Measurements from ENCODE around the gene CARF.
"Not testable (repeated sequence)": the region's sequence is repeated elsewhere in the genome, so short reads cannot be mapped to it uniquely, and the experiment has no call there.

The CARF gene, protein sequence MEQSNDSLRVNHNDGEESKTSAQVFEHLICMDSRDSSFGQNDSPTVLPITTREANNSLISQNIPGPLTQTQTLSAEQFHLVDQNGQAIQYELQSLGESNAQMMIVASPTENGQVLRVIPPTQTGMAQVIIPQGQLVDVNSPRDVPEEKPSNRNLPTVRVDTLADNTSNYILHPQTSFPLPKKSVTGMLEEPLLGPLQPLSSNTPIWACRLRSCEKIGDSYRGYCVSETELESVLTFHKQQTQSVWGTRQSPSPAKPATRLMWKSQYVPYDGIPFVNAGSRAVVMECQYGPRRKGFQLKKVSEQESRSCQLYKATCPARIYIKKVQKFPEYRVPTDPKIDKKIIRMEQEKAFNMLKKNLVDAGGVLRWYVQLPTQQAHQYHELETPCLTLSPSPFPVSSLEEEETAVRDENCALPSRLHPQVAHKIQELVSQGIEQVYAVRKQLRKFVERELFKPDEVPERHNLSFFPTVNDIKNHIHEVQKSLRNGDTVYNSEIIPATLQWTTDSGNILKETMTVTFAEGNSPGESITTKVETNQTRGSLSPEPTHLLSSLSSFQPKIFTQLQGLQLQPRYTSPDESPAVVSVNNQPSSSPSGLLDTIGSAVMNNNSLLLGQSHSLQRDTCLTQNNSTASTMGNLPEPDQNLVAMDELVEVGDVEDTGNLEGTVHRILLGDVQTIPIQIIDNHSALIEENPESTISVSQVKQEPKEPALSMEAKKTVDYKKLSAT

DNA sequence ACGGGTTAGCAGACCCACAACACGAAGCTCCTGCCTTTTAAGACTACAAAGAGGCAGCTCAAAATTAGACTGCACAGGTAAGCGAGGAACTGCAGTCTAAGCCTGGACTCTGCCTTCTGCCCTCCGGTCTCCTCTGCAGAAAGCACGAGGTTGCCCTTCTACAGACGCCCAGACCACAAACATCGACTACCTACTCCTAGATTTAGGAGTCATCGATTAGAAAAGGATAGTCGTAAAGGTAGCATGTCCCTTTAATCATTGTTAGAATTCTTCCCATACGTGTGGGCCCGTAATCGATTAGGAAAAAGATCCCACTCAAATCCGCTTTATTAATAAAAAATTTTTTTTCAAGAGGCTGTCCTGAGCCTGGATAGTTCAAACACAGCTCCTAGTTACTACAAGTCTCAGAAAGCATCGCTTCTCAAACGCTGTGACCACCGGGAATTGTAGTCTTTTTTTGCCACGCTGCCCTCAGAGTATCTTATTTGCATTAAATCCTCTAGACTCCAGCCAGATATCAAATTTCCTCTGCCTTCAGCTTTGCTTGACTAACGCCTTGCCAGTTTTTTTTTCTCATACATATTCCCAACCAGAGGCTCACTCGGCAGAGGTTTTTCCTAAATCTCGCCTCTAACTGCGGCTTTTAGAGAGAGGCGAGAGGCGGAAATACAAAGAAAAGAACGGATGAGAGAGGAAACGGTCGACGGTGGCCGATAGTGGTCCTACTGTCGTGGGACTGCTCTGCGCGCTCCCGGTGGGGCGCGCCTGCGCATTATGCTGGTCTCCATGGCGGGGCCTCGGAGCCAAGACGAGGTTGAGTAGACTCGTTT, at the start of gene CARF, which contains the start of gene WDR12:
Gene CARF, plus strand, starts transcription at position 764 of the 830 bp plus-strand sequence. CDS start 29,628 bp downstream, outside the sequence.
Gene WDR12, minus strand, starts transcription at position 162 of the 830 bp plus-strand sequence. CDS start 197 bp downstream, outside the sequence.
- DNase-seq (ENCODE audit: low spot score in 2 of 2) (peak; percentile 81), ATAC-seq (ENCODE audit: low read depth) (peak; percentile 82)
- no peaks in the 10 kb centered on the region for H3K27me3 Mint-ChIP-seq
- peak within 1 kb of the TSS; percentile 99 for H3K4me3 Mint-ChIP-seq
- H3K4me1 Mint-ChIP-seq, result peaks cover 8% of the 10 kb centered on the region
- peak within 1 kb of the TSS; percentile 94 for H3K27ac Mint-ChIP-seq
- H3K36me3 Mint-ChIP-seq, result peaks cover 2% of the 10 kb centered on the region
- no peaks in the 10 kb centered on the region for H3K9me3 Mint-ChIP-seq

DNA sequence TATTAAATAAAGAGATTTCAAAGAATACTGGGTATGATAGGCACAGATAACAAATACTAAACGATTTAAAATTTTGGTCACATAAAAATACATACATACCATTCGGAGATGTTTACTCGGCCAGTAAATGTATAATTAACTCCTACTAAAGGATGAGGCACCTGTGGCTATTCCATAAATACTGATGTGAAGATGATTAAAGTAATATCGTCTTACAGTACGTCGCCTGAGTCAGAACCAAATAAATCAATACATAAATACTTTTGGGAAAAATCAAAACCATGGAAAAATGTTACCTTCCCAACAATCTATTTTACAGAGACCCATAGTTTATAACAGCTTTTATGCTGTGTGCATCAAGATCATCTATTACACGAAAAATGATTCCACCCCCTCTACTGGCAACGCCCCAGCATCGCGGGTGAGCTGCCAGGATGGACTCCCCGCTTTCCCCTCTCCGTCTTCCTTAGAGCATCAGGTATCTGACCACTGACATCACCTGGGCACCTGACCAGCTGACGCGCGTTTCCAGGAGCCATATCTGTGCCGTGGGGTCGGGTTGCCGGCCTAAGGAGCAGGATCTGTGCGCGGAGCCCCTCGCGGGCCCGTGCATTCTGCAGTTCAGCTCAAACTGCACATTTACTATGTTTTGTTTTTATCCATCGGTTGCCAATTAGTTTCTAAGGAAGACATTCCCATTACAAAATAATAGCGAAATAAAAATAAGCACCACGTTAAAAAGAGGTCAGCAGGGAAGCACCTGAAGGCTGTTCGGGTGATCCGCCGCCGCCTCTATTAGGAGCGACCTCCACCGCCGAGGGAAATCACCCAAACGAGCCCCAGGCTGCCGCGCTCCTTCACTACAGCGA, 41.4 kb upstream of the CARF start:
- Mint-ChIP-seq H3K4me1 (peaks cover 5% of the 10 kb centered on the region), H3K27me3 (no peaks in the 10 kb centered on the region), H3K4me3 (peak overlapping the region; percentile 88), H3K9me3 (no peaks in the 10 kb centered on the region), H3K36me3 (no peaks in the 10 kb centered on the region), H3K27ac (peak overlapping the region; percentile 73)
- DNase-seq (ENCODE audit: low spot score in 2 of 2) (peak; percentile 52 to 56), ATAC-seq (ENCODE audit: low read depth) (peak; percentile 85)

DNA sequence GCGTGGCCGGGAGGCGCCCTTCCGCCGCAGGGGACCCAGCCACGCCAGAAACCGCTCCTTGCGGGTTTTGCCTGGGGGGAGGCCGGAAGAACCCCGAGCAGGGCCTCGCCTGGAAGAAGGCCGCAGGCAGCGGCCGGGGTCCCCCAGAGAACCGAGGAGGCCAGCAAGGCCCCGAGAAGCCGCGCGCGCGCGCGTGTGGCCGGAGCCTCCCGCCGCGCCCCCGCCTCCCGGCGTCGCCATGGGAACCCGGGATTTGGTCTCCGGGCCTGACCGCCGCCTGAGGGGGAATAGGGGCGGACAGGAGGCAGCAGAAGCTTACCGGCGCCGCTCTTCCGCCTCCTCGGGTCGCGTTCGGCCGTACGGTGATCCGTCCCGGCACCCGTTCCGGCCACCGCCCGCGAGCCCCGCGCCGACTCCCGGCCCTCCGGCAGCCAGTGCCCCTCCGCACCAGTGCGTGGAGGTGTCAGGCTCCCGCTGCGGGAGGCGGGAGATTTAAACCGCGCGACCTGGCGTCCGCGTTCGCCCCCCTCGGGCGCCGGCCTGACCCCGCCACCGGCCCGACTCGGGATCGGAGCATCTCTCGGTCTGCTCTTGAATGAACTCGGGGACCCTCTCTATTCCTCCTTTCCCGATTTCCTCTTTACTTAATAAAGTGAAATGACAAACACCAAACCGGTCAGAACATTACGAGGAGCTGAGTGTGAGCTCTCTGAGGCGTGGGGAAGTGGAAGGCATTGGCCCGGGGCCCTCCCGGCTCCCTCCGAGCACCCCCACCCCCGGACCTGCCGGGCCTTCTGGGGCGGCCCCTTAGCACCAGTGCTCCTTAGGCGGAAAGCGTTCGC, 40.6 kb upstream of the CARF start, which contains the start of gene ICA1L:
Gene ICA1L, minus strand, starts transcription at position 467 of the 842 bp plus-strand sequence. CDS start 42,757 bp downstream, outside the sequence.
- H3K4me3 Mint-ChIP-seq, result peak within 1 kb of the TSS; percentile 88
- no peaks in the 10 kb centered on the region for H3K36me3 Mint-ChIP-seq
- H3K27me3 Mint-ChIP-seq, result no peaks in the 10 kb centered on the region
- DNase-seq (ENCODE audit: low spot score in 2 of 2) (peak; percentile 40 to 53), ATAC-seq (ENCODE audit: low read depth) (peak; percentile 43)
- H3K9me3 Mint-ChIP-seq, result no peaks in the 10 kb centered on the region
- peak within 1 kb of the TSS; percentile 81 for H3K27ac Mint-ChIP-seq
- H3K4me1 Mint-ChIP-seq, result peaks cover 5% of the 10 kb centered on the region

DNA sequence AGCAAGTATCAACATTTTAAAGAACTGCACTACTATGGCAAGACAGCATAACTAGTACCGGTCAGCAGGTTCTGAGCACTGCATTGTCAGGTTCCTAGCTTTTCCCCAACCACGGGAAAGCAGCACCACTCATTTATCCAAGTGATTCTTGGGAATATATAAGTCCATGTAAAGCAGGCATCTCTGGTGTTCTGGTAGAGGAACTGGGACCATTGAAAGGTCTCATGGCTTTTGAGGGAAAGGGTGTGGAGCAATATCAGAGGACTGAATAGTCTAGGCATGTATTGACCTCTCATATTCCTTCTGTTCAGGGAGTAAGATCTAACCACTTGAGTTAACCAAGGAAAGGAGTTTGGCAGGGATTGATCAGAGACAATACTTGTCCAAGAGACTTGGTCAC, 34.4 kb upstream of the CARF start:
- Mint-ChIP-seq H3K9me3 (no peaks in the 10 kb centered on the region), H3K27me3 (no peaks in the 10 kb centered on the region), H3K27ac (no peak overlapping the region), H3K36me3 (peaks cover 4% of the 10 kb centered on the region), H3K4me1 (peaks cover 2% of the 10 kb centered on the region), H3K4me3 (no peak overlapping the region)
- ATAC-seq (ENCODE audit: low read depth), result no peak
- no peak for DNase-seq (ENCODE audit: low spot score in 2 of 2)

DNA sequence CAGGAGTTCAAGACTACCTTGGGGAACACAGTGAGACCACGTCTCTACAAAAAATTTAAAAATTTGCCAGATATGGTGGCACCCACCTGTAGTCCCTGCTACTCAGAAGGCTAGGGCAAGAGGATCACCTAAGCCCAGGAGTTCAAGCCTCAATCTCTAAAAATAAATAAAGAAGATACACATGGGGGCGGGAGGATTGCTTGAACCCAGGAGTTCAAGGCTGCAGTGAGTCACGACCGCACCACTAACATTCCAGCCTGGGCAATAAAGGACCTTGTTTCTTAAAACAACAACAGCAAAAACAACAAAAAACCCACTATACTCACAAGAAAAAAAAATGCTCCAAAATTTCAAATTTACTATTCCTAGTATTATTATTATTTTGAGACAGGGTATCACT, 30.5 kb upstream of the CARF start:
- Mint-ChIP-seq H3K9me3 (no peaks in the 10 kb centered on the region), H3K36me3 (peaks cover 15% of the 10 kb centered on the region), H3K27ac (no peak overlapping the region), H3K4me1 (no peaks in the 10 kb centered on the region), H3K27me3 (no peaks in the 10 kb centered on the region), H3K4me3 (no peak overlapping the region)
- no peak for DNase-seq (ENCODE audit: low spot score in 2 of 2)
- no peak for ATAC-seq (ENCODE audit: low read depth)

DNA sequence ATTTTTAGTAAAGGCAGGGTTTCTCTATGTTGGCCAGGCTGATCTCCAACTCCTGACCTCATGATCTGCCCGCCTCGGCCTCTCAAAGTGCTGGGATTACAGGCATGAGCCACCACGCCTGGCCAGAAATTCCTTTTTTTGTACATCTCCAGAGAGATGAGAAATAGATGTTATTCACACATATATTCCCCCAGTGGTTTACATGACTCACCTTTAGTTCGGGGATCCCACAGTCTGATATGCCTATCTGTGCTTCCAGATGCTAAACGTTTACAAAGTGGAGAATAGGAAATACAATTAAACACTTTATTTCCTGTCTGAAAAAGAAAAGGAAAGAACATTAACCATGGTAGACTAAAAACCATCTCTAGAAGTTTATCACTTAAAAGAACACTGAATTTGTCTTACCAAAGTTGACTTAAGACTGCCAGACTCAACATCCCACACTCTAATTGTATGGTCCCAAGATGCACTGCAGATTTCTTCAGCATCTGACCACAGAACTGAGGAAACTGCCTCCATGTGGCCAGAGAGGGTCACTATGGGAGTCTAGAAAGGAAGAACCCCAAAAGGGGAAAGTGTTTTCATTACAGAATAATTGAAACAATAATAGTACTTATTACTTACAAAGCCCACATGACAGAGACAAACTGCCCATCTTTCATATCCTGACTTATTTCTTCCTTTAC, 27.9 kb upstream of the CARF start:
- Mint-ChIP-seq H3K9me3 (no peaks in the 10 kb centered on the region), H3K4me1 (no peaks in the 10 kb centered on the region), H3K27ac (no peak overlapping the region), H3K36me3 (peaks cover 20% of the 10 kb centered on the region), H3K27me3 (no peaks in the 10 kb centered on the region), H3K4me3 (no peak overlapping the region)
- ATAC-seq (ENCODE audit: low read depth) (no peak), DNase-seq (ENCODE audit: low spot score in 2 of 2) (no peak)

DNA sequence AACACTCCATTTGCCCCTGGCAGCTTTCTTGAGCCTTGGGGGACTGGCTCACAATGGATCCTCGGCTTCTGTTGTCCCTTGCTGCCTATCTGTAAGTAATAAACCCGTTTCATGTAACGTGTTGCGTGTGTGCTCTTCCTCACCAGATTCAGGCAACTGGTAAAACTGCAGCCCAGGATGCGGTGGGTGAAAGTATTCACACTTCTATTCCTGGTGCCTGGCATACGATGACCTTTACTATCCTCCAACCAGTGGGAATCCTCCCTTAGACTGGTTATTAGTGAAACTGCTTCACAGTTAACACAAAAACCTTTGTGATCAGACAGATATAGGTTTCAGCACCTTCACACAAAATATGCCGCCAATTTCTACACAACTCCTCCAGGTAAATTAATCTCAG, 26.9 kb upstream of the CARF start:
- Mint-ChIP-seq H3K4me1 (no peaks in the 10 kb centered on the region), H3K4me3 (no peak overlapping the region), H3K36me3 (peaks cover 21% of the 10 kb centered on the region), H3K27ac (no peak overlapping the region), H3K9me3 (no peaks in the 10 kb centered on the region), H3K27me3 (no peaks in the 10 kb centered on the region)
- ATAC-seq (ENCODE audit: low read depth), result no peak
- DNase-seq (ENCODE audit: low spot score in 2 of 2), result no peak

DNA sequence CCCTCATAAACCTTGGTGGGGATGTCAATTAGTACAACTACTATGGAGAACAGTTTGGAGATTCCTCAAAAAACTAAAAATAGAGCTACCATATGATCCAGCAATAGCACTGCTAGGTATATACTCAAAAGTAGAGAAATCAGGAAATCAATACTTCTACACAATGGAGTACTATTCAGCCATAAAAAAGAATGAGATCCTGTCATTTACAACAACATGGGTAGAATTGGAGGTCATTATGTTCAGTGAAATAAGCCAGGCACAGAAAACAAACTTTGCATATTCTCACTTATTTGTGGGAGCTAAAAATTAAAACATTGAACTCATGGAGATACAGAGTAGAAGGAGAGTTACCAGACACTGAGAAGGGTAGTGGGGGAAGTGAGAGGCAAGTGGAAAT, 6.6 kb upstream of the CARF start:
- DNase-seq (ENCODE audit: low spot score in 2 of 2); H3K4me1 Mint-ChIP-seq; H3K27ac Mint-ChIP-seq; H3K27me3 Mint-ChIP-seq; ATAC-seq (ENCODE audit: low read depth); H3K9me3 Mint-ChIP-seq; H3K4me3 Mint-ChIP-seq: not testable (repeated sequence)
- peaks cover 22% of the 10 kb centered on the region for H3K36me3 Mint-ChIP-seq

DNA sequence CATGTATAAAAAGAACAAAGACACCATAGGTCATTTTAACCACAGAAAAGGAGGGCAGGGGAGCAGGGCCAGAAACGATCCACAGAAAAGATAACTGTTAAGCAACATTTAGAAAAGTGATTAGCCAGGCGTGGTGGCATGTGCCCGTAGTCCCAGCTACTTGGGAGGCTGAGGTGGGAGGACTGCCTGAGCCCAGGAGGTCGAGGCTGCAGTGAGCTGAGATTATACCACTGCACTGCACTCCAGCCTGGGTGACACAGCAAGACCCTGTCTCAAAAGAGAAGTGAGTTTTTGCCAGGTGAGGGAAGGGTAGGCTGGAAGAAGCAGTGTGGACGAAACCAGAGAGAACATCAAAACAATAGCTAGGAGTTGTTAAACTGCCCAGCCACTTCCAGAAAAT, 3.9 kb upstream of the CARF start:
- no peak overlapping the region for H3K27ac Mint-ChIP-seq
- H3K27me3 Mint-ChIP-seq, result no peaks in the 10 kb centered on the region
- H3K36me3 Mint-ChIP-seq, result peaks cover 19% of the 10 kb centered on the region
- H3K4me3 Mint-ChIP-seq, result no peak overlapping the region
- DNase-seq (ENCODE audit: low spot score in 2 of 2) (no peak), ATAC-seq (ENCODE audit: low read depth) (no peak)
- H3K4me1 Mint-ChIP-seq, result peaks cover 10% of the 10 kb centered on the region
- peaks cover 5% of the 10 kb centered on the region for H3K9me3 Mint-ChIP-seq

DNA sequence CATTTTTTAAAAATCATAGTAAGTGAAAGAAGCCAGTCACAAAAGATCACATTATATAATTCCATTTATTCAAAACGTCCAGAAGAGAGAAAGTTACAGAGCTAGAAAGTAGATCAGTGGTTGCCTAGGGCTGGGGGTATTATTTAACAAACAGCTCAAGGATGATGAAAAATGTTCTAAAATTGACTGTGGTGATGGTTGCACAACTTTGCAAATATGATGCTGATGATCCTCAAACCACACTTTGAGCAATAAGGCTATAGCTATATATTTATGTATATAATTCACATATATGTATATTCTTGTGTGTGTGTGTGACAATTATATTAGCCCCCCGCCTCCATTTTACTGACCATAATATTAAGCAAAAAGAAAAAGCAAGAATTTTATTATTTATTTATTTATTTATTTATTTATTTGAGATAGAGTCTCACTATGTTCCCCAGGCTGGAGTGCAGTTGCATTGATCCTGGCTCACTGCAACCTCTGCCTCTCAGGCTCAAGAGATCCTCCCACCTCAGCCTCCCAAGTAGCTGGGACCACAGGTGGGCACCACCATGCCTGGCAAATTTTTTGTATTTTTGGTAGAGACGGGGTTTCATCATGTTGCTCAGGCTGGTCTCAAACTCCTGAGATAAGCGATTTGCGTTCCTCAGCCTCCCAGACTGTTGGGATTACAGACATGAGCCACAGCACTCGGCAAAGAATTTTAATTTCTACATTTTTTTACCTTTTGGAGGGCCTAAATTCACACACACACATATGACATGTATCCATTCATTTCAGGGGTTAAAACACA, 2.5 kb upstream of the CARF start:
- DNase-seq (ENCODE audit: low spot score in 2 of 2), result no peak
- H3K36me3 Mint-ChIP-seq, result peaks cover 10% of the 10 kb centered on the region
- no peak for ATAC-seq (ENCODE audit: low read depth)
- no peaks in the 10 kb centered on the region for H3K27me3 Mint-ChIP-seq
- peaks cover 8% of the 10 kb centered on the region for H3K4me1 Mint-ChIP-seq
- H3K4me3 Mint-ChIP-seq, result peak overlapping the region; percentile 24
- H3K27ac Mint-ChIP-seq, result no peak overlapping the region
- peaks cover 4% of the 10 kb centered on the region for H3K9me3 Mint-ChIP-seq

DNA sequence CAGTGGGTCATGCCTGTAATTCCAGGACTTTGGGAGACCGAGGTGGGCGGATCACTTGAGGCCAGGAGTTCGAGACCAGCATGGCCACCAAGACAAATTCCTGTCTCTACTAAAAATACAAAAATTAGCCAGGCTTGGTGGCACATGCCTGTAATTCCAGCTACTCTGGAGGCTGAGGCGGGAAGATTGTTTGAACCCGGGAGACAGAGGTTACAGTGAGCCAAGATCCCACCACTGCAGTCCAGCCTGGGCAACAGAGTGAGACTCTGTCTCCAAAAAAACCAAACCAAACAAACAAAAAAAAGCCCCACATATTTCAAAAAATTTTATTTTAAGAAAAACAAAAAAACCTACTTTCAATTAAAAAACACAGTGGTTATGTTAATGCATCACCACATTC, 1.8 kb upstream of the CARF start:
- not testable (repeated sequence) for ATAC-seq (ENCODE audit: low read depth); H3K9me3 Mint-ChIP-seq; H3K27me3 Mint-ChIP-seq; H3K36me3 Mint-ChIP-seq; H3K4me1 Mint-ChIP-seq; H3K27ac Mint-ChIP-seq; DNase-seq (ENCODE audit: low spot score in 2 of 2)
- H3K4me3 Mint-ChIP-seq, result peak overlapping the region; percentile 5

Measured in memory B cell (primary cell).